Muscle of arm (tissue), 12 donors: Measurements from ENCODE around the gene ITGA7. TPM values are rescaled to one million over a fixed set of nuclear protein-coding genes. Genes with fewer than 3 reads are reported as not detected.

Source experiments
- DNase-seq: peaks from one replicate; pipeline ENCODE4 v3.0.0-alpha.2; 2013
- polyA plus RNA-seq, 12 donors: library from polyadenylated mRNA; unstranded; fragments of 120-200 nt; gene quantifications; one replicate each; pipeline ENCODE4 v1.2.1, GENCODE V29; 2013; ENCODE audit not compliant: insufficient read length in 12 of 12

The ITGA7 gene
- polyA plus RNA-seq, 12 donors: 185 to 513 (median 349) TPM

DNA sequence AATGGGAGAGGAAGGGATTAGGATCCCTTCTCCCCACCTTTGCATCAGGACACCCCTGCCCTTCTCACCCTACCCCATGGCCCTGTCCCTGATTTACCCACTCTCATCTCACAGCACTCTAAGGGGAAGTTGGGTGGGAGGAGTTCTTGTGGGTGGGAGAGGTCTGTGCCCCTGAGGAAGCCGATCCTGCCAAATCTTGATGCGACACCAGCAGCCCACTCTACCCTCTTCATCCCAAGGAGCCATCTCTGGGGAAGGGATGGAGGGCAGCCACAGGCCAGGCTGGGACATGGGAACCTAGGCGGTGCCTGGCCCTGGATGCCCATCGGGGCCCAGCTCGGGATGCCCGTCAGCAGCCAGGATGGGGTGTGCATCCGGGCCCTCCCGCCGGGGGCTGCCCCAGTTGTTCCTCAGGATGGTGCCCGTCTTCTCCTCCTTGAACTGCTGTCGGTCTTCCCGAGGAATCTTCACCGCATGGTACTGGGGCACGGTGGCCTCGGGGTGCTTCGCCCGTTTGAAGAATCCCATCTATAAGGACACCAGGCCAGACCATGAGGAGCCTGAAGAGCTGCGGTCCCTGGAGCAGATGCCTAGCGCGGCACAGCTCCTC, 22.8 kb downstream of the ITGA7 start:
- DNase-seq: no peak

DNA sequence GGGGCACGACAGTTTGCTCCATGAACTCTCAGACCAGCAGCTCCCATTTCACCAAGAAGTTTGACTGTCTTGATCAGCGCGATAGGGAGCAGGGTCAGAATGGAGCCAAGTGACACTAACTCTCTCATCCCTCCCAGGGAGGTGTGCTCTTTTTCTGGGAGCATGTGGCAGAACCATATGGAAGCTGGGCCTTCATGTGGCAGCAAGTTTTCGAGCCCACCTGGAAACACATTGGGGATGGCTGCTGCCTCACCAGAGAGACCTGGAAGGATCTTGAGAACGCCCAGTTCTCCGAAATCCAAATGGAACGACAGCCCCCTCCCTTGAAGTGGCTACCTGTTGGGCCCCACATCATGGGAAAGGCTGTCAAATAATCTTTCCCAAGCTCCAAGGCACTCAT, 24.0 kb downstream of the ITGA7 start:
- DNase-seq: no peak

DNA sequence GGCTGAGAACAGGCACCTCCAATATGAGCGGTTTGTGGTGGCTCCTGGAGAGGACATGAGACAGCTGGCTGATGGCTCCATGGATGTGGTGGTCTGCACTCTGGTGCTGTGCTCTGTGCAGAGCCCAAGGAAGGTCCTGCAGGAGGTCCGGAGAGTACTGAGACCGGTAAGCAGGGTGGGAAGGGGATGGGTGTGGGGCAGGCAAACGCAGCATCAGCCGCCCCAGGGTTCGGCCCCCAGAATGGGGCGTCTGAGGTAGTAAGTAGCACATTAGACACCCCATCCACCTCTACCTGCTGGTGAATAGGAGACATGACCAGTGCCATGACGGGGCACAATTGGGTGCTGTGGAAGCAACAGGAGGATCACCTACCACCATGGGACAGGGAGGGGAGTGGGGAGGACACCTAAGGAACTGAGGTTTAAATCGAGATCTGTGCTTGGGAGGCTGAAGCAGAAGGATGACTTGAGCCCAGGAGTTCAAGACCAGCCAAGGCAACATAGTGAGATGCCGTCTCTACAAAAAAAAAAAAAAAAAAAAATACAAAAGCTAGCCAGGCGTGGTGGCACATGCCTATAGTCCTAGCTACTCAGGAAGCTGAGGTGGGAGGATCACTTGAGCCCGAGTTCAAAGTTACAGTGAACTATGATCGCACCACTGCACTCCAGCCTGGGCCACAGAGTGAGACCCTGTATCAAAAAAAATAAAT, 25.5 kb downstream of the ITGA7 start:
- DNase-seq: no peak

DNA sequence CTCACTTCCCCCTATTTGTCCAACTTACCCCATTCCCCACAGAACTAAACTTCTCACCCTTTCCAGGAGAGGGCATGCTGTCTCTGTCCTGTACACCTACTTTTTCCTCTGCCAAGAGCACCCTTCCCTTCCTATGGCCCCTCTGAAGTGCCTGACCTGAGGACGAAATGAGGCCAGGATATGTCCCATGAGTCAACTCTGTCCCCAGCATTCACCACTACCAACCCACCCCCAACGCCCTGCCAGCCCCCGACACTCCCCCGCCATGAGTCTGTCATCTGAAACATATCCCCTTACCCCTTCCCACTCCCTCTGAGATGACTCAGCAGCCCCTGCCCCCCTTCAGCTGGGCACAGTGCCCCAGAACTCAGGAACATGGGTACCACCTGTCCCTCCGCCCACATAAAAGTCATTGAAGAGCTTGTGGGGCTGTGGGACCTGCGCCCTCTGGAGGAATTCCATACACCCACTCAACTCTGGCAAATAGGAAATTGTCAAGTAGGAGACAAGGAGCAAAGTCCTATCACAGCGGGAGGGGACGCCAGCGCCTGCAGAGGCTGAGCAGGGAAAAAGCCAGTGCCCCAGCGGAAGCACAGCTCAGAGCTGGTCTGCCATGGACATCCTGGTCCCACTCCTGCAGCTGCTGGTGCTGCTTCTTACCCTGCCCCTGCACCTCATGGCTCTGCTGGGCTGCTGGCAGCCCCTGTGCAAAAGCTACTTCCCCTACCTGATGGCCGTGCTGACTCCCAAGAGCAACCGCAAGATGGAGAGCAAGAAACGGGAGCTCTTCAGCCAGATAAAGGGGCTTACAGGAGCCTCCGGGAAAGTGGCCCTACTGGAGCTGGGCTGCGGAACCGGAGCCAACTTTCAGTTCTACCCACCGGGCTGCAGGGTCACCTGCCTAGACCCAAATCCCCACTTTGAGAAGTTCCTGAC, 26.3 kb downstream of the ITGA7 start:
- DNase-seq: no peak

- DNase-seq: no peak
Observed at GRCh38 chr12:55679691-55680090, 28.0 kb downstream of the ITGA7 start.

DNA sequence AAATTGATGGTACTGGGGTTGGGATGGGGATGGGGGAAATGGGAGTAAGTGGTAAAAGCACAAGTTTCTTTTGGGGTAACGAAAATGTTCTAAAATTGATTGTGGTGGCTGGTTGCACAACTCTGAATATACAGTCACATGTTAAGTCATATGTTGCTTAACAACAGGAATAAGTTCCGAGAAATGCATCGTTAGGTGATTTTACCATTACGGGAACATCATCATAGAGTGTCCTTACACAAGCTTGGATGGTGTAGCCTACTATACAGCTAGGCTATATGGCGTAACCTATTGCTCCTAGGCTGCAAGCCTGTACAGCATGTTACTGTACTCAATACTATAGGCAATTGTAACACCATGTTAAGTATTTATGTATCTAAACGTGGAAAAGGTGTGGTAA, 31.0 kb downstream of the ITGA7 start:
- DNase-seq: no peak

- DNase-seq: no peak
Observed at GRCh38 chr12:55675666-55676065, 32.0 kb downstream of the ITGA7 start.

GRCh38 chr12:55673638-55674037, 34.1 kb downstream of the ITGA7 start:
- DNase-seq: no peak

GRCh38 chr12:55671746-55672145, 36.0 kb downstream of the ITGA7 start:
- DNase-seq: no peak

GRCh38 chr12:55670276-55670675, 37.4 kb downstream of the ITGA7 start:
- no peak for DNase-seq

DNA sequence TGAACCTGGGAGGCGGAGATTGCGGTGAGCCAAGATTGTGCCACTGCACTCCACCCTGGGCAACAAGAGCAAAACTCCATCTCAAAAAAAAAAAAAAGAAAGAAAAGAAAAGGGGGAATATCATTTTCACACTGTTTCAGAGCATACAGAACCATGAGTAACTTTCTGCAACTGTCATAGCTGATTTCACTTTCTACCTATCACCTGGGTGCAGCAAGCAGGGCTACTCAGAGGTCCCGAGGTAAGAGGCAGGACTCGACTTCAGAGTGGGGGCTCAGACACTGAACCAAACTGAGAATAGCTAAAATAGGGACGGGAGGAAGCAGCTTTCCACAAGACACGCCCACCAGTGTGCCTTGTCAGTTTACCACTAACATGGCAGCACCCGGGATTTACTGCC, 41.2 kb downstream of the ITGA7 start:
- DNase-seq: no peak

- DNase-seq: no peak
Observed at GRCh38 chr12:55664826-55665225, 42.9 kb downstream of the ITGA7 start.

- DNase-seq: no peak
Observed at GRCh38 chr12:55663391-55663790, 44.3 kb downstream of the ITGA7 start.

- DNase-seq: no peak
Observed at GRCh38 chr12:55659486-55660385, 48.0 kb downstream of the ITGA7 start.

- DNase-seq: no peak
Observed at GRCh38 chr12:55658635-55659391, 48.9 kb downstream of the ITGA7 start.

DNA sequence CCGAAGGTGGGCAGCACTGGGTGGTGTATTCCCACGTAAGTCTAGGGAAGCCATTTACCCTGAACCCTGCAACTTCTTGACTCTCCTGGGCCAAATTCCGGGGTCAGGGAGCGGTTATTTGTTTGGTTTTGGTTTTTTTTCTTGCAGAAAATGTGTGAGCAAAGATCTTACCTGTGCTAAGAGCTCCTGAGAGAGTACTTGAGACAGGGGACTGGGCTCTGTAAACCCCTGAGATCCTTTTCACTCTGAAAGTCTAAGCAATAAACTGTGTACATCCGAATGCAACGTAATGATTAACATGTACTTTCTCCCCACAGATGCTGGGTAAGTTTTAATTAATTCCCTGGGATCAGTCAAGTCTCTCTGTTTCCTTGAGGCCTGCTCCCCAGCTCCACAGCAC, 49.5 kb downstream of the ITGA7 start:
- DNase-seq: no peak

DNA sequence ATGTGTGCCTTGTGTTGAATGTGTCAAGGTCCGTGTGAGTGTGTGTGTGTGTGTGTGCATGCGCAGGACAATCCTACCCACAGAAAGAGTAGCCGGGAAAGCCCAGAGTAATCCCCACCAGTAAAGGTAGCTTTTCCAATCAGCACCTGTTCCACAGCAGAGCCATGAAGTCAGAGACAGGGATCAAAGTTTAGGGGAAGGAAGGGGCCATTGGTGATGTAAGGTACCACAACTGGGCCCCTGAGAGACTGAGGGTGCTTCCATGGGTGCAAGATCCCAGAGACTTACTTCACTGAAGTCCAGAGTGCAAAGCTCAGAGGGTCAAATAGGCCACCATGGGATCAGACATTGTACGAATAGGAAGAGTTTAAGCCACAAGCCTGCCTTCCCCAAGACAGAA, 50.5 kb downstream of the ITGA7 start:
- no peak for DNase-seq

- DNase-seq: no peak
Observed at GRCh38 chr12:55654511-55655214, 53.0 kb downstream of the ITGA7 start.

- no peak for DNase-seq
Observed at GRCh38 chr12:55653031-55653430, 54.7 kb downstream of the ITGA7 start.

DNA sequence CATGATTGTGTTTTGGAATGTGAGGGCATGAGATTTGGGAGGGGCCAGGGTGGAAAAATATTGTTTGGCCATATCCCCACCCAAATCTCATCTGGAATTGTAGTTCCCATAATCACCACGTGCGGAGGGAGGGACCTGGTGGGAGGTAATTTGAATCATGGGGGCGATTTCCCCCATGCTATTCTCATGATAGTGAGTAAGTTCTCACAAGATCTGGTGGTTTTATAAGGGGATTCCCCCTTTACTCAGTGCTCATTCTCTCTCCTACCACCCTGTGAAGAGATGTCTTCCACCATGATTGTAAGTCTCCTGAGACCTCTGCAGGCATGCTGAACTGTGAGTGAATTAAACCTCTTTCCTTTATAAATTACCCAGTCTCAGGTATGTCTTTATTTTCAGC, 55.4 kb downstream of the ITGA7 start:
- no peak for DNase-seq
